Hypothalamus (tissue), 51 donors: ENCODE data around the gene OR2Z1.

ENCODE experiments used
- DNase-seq, 51 donors: peaks; one replicate each; lab custom pipeline; 2025; lab: John Stamatoyannopoulos, UW

The OR2Z1 gene, protein sequence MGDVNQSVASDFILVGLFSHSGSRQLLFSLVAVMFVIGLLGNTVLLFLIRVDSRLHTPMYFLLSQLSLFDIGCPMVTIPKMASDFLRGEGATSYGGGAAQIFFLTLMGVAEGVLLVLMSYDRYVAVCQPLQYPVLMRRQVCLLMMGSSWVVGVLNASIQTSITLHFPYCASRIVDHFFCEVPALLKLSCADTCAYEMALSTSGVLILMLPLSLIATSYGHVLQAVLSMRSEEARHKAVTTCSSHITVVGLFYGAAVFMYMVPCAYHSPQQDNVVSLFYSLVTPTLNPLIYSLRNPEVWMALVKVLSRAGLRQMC

DNA sequence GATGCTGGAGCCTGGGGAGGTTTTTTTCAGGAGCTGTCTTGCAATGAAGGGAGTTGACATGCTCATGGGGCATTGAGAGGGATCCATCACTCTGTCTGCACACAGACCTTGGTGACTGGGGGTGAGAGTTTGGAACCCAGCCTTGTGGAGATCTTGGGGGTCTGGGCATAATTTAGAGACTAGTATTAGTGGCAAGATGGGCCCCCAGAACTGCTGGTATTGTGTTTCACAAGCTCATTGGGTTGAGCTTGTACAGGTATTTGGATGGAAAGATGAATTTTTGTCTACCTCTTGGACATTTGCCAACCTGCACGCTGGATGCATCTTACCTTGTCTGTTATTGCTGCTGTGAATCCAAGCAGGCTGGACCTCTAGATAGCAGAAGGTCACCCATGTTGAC is at the start of gene OR2Z1:
Gene OR2Z1 (plus strand): TSS at position 301 of the 400 bp plus-strand sequence. CDS start 9,395 bp downstream, outside the sequence.
- DNase-seq = no peak

DNA sequence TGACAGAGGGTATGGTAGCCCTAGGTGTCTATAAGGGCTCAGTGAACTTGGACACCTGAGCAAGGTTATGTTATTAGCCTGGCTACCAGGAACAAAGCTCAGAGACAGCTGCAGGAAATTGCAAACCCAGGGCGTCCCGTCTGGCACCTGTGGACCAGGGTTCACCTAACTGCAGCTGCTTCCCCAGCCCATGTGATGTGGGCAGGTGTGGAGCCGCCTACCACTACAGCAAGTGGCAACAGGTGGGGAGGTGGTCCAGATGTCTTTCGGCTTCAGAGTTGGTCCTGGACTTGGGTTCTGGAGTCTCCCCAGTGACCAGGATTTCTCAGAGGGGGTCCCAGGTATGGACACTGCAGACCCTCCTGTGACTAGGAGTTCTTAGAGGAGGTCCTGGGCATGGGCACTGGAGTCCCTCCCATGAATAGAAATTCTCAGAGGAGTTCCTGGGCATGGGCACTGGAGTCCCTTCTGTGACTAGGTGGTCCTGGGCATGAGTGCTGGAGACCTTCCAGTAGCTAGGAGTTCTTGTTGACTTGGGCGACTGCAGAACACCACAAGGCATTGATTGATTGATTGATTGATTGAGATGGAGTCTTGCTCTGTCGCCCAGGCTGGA is 48.0 kb upstream of the OR2Z1 start:
- no peak for DNase-seq

DNA sequence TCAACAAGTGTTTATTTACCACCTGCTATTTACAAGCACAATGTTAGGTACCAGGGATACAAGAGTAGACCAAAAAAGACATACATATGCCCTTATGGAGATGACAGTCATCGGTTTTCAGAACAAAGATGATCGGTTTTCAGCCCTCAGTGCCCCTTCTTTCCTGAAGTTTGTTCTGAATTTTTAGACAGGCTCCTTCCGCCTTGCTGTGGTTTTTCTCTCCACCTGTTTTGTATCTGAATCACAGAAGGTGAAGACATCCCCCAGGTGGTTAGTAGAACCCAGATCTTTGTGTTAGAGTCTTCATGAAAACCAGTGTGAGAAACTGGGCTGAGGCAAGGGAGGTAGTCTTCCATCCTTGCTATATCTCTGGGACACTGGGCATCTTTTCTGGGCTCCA is 46.4 kb upstream of the OR2Z1 start:
- no peak for DNase-seq

DNA sequence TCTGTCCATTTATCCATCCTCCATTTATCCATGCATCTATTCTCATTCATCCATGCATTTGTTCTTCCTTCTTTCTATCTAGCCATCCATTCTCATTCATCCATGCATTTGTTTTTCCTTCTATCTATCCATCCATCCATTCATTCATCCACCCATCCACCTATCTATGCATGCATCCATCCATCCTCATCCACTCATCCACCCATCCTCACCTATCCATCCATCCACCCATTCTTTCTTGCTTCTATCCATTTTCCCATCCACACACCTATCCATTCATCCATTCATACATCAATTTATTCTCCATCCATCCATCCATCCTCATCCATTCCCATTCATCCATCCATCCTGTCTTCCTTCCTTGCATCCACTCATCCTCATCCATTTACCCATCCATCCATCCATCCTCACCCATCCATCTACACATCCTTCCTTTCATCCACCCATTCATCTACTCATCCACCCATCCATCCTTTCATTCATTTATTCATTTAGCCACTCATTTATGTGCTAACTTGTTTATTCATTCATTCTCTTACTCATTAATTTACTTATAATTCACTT is 43.1 kb upstream of the OR2Z1 start:
- DNase-seq = no peak

DNA sequence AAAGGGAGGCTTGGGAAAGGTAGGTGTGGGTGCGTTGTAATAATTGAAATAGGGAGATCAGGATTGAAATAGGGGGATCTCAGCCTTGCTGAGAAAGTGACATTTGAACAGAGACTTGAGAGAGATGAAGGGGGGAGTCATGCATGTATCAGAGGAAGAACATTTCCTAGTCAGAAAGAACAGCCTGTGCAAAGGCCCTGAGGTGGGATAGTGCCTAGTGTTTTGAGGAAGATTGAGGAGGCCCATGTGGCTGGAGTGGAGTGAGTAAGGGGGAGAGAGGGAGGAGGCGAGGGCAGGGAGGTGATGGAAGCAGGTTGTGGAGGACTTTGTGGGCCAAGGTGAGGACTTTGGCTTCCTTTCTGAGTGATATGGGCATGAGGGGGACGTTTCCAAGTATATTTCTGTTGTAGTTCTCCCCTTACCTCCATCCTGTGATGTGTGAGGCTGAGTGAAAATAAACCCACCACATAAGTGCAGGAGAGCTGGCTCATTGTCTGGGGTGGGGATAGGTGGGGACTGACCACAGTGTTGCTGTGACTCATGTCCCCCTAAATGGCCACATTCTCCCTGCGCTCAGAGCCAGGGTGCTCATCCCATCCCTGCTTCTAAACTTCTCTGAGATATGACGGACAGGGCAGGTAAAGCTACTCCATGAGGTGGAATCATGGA is 40.6 kb upstream of the OR2Z1 start:
- DNase-seq = no peak

DNA sequence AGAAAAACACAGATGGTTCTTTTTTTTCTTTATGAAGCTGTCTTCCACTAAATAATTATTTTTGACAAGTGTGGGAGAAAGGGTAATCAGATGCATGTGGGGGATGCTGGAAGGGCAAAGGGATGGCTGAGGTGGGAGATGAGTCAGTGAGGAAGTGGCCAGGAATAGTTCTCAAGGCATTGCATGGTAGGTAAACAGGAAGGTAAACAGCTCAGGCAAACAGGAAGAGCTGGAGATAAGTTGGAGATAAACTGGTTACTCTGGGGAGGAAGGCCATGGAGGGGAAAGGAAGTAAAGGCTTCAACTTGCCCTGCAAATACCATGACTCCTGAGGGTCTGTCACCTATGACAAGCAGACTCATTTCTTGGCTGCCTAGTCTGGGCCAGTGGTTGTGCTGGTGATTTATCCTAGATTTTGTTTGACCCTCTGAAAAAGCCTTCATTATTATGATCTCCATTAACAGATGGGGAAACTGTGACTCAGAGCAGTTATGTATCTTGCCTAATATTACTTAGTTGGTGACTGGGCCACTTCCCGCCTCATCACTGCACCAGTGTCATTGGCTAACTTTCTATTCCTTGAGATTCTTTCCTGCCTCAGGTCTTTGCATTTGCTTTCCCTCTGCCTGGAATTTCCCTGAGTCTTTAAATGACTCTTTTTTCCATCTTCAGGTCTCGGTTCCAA is 39.9 kb upstream of the OR2Z1 start:
- no peak for DNase-seq

DNA sequence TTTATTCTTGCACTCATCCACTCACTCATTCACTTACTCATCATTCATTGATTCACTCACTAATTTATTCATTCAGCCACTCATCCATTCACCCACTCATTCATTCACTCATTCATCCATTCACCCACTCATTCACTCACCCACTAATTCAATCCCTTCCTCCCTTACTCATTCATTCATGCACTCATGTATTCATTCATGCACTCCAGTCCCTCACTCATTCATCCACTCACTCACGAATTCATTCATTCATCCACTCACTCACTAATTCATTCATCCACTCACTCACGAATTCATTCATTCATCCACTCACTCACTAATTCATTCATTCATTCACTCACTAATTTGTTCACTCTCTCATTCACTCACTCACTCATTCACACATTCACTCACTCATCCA is 39.0 kb upstream of the OR2Z1 start:
- no peak for DNase-seq

DNA sequence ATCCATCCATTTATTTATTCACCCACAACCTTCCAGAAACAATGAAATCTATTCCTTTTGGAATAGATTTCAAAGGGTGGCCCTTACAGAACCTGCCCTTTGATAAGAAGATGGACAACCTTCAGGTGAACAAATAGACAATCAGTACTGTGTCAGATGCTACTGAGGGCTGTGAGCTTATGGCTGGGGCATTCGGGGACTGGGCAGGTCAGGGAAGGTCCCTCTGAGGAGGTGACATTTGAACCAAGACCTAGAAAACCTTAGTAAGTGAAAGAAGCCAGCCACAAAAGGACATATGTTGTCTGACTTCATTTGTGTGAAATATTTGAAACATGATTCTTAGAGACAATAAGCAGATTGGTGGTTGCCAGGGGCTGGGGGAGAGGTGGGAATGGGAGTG is 38.5 kb upstream of the OR2Z1 start:
- no peak for DNase-seq

DNA sequence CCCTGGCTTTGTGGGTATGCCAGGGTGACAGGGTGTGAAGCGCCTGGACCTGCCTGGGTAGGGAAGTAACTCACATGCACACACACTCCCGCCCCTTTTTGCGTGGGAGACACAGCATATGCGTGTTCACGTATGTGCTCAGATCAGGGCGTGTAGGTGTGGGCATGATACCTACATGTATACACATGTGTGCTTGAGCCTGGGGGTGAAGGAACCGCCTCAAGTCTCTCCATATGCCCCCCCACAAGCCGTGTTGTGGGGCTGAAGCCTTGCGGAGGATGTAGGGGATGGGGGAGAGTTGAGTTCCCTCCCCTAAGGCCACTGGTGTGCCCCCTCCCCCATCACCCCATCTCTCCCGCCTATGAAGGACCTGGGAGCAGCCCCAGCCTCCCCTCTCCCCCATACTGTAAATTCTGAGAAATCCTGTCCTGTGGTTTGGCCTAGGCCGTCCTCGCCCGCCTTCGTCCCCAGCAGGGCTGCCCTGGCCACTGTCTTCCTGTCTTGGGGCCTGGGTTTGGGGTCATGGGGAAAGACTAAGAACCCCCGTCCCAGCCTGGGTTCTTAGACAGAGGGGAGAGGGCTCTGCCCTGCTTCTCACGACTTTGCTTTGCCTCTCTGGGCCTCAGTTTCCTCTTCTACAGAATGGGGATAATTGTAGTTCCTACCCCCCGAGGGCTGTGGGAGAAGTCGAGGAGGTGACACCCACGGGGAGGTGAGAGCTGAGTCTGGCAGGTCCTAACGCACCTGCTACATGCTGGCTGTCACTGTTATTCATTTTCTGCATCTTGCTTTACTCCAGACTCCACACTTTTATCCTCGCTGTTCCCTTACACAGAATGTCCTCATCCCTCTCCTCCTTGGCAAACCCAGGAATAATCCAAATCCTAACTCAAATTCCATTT is 37.2 kb upstream of the OR2Z1 start:
- DNase-seq = no peak

DNA sequence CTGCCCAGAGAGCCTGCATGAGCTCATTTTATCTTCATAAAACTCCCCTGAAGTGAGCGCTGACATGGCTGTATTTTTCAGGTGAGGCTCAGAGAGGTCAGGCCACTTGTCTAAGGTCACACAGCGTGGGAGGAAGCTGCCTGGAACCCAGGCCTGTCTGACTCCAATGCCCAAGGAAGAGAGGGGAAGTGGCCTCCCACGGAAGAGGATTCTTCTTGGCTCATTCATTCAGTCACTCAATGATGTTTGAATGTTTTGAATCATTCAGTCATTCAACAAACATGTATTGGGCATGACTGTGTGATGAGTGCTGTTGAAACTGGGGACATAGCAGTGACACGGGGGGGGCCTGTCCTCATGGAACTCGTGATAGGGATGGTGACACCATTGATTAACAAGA is 34.9 kb upstream of the OR2Z1 start:
- DNase-seq = no peak

DNA sequence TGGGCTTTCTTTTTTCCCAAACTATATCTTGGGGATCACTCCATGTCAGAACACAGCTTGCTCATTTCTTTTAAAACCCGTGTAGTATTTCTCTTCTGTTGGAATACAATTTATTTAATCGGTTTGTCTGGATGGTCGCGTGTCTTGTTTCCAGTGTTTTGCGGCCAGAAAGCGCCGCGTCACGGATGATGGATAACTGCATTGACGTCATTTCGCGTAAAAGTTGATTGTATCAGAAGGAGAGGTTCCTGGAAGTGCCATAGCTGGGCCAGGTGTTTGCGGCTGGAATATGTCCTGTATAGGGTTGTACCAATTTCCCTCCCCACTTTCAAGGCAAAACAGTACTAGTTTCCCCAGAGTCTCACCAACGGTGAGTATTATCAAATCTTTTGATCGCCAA is 32.5 kb upstream of the OR2Z1 start:
- DNase-seq = no peak

DNA sequence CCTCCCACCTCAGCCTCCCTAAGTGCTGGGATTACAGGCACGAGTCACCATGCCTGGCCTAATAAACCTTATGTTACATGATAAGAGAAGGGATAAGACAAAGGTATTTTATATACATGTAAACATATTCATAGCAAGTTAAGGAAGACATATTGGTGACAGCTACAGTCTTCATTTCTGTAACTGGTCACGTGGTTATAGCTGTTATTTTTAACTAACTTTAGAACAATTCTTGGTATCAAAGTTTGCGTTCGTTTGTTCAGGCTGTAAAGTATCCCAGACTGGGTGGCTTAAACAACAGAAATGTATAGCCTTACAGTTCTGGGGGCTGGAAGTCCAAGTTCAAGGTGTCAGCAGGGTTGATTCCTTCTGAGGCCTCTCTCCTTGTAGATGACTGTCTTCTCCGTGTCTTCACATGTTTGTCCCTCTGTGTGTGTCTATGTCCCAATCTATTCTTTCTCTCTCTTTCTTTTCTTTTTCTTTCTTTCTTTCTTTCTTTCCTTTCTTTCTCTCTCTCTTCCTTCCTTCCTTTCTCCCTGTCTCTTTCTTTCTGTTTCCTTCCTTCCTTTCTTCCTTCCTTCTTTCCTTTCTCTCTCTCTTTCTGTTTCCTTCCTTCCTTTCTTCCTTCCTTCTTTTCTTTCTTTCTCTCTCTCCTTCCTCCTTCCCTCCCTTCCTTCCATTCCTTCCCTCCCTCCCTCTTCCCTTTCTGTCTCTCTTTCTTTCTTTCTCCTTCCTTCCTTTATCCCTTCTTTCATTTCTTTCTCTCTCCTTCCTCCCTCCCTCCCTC is 30.5 kb upstream of the OR2Z1 start:
- DNase-seq = no peak

DNA sequence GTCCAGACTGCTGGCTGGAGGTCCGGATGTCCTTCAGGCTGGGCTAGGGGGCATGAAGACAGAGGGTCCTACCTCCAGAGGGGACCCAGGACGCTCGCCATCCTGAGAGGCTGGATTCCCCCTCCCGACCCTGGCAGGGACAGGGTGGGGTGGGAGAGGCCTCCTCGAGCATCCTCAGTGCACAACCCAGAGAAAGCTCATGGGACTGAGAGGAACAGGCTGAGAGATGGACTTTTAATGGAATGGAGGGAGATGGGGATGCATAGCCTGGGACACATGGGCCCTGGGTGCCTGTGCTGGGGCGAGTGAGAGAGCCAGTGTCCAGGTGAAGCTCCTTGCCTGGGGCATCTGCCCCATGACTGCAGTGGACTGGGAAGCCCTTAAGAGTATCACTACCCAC is 25.9 kb upstream of the OR2Z1 start:
- DNase-seq = no peak

DNA sequence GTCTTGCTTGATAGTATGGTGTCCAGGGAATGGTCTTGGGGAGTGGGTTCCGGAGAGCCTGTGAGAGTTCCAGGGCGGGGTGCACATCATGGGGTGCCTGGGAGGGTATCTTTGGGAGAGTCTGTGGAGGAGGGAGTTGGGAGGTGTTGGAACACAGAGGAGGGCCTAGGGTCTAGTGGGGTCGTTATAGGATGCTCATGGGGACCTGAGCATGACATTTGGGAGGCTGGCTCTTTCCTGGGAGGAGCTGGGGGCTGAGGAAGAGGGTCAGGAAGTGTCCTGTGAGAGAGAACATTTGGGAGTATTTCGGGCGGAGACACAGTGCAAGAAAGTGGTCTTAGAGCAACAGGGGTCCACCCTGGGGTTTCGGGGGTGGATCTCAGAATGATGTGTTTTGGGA is 25.5 kb upstream of the OR2Z1 start:
- no peak for DNase-seq

DNA sequence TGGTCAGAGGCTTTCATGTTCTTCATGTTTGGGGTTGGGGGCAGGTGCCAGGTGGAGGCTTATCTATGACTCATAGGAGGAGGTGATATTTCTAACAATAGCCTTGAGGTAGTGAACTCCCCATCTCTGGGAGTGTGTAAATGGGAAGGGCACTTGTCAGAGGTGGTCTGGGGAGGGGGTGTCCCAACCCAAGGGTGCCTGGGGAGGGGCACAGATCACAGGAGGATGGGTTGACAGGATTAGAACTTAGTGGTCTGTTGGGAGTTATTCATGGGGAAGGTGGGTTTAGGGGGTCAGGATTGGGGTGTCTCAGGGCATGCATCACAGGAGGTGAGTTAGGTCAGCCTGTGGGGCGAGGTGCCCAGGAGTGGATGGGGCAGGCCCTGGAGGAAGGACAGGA is 24.4 kb upstream of the OR2Z1 start:
- no peak for DNase-seq

DNA sequence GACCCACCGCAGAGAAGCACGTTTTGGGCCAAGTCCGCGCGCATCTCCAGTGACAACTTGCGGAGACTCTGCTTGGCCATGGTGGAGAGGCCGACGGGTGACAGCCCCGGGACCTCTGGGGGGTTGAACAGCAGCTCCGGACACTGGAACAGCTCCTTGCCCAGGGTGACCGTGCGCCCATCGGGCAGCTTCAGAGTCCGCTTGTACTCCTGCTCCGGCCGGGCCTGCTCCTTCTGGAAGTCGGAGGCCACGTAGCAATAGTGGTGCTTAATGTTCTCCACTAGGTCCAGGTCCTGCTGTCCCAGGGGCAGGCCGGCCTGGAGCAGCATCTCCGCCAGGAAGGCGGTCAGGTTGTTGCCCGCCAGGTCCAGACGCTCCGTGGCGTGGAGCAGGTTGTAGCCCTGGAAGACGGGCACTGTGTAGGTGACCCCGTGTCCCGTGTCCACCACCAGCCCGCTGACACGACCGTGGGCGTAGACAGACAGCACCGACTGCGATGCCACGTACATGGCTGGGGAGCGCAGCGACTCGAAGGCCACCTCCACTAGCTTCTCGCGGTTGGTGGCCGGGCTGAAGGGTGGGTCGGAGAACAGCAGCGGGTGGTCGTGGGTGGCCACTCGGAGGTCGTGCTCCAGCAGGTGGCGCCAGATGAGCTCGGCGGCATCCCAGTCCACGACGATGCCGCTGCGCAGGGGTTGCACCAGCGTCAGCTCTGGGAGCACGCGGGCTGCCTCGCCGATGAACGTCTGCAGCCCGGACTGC is 23.6 kb upstream of the OR2Z1 start:
- DNase-seq = no peak

DNA sequence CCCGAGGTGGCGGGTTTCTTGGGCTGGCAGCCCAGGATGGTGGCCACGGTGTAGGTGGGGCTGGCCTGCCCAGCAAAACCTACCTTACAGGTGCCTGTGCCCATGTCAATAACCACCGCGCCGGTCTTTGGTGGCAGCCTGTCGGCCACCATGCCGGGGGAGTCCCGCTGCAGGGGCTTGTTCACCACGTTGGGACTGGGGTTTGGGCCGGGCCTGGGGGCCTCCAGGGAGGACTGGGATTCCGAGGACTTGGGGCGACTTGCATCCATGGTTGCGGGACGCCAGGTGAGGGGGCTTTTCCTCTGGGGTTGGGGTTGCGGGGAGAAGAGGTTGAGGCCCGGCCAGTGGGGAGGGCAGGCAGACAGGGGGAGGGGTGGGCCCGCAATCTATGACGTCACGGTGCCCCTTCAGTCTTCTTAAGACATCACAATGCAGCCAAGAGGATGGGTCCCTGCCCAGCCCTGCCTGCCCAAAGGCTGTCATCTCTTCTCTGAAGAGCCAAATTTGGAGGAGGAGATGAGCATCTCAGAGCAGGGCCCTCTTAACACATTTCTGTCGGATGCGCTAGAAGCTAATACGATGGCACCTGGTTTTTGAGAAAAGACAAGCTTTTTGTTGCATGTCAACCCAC is 22.9 kb upstream of the OR2Z1 start, which contains the start of gene ACTL9:
Gene ACTL9 (minus strand): TSS at position 363 of the 631 bp plus-strand sequence. CDS start 94 bp downstream, at position 269.
- no peak for DNase-seq

DNA sequence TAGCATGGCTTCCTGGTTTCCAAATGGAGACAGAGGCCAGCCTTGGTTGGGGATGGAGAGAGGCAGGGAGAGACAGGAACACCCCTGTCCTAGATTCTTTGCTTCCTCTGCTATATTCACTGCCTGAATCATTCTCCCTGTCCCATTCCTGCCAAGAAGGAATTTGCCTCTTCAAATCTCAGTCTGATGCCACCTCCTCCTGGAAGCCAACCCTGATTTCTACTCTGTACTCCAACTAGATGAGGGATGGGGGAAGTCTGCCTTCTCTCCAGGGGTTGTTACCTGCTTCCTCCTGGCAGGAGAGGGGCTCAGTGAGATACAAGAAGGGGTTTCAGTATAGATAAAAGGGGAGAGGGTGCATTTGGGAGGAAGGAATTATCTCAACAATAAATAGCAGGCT is 21.5 kb upstream of the OR2Z1 start:
- DNase-seq = no peak
